Effector CD4-positive, alpha-beta T cell (primary cell): Measurements from ENCODE around the gene SLC35F5.
A peak's percentile ranks its signal among the peaks of the same experiment; 100 is the strongest.
"Not testable (repeated sequence)": the region's sequence is repeated elsewhere in the genome, so short reads cannot be mapped to it uniquely, and the experiment has no call there.

Experiments used
- DNase-seq: peaks from one replicate; pipeline ENCODE4 v3.0.0-alpha.2; 2020
- total RNA-seq: gene quantifications from one replicate; lab custom pipeline; 2026; lab: John Stamatoyannopoulos, UW

Gene SLC35F5, protein sequence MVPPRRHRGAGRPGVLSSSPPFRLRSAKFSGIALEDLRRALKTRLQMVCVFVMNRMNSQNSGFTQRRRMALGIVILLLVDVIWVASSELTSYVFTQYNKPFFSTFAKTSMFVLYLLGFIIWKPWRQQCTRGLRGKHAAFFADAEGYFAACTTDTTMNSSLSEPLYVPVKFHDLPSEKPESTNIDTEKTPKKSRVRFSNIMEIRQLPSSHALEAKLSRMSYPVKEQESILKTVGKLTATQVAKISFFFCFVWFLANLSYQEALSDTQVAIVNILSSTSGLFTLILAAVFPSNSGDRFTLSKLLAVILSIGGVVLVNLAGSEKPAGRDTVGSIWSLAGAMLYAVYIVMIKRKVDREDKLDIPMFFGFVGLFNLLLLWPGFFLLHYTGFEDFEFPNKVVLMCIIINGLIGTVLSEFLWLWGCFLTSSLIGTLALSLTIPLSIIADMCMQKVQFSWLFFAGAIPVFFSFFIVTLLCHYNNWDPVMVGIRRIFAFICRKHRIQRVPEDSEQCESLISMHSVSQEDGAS
- 49.9 reads per million, percentile 68 among the genes with 10 or more reads in this experiment for total RNA-seq

DNA sequence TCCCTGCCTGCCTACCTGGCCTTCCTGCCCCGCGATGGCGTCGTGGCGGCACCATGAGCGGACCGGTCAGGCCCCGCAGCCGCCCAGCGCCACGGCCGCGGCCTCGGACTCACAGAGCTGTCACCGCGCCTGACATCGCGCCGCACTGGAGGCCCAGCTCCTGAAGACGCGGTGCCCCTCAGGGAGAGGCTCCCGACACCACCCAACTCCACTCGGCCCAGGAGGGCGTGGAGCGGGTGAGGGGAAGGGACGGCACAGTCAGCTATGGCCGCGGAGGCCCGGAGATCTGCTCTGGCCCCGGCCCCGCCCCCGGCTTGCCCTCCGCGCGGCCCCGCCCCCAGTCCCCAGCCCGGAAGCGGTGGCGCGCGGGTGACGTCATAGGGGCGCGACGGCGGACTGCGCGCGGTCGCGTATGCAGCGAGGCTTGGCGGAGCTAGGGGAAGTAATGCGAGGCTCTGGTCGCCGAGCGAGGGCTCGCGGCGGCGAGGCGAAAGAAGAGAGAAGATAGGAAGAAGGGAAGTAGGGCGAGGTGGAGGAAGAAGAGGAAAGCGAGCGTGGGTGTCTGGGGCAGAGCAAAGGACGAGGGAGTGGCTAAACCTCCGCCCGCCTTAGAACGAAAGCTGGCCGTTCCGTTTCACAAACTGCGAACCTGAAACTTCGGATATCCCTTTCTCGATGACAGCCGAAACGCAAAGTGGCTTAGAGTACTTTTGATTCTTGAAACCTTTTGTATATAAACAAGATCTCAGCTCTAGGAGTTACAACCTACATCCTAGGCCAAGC, at the start of gene SLC35F5:
Gene SLC35F5 (minus strand): TSS at position 288 of the 783 bp plus-strand sequence. CDS start 233 bp downstream, at position 55.
- DNase-seq: peak; percentile 95

DNA sequence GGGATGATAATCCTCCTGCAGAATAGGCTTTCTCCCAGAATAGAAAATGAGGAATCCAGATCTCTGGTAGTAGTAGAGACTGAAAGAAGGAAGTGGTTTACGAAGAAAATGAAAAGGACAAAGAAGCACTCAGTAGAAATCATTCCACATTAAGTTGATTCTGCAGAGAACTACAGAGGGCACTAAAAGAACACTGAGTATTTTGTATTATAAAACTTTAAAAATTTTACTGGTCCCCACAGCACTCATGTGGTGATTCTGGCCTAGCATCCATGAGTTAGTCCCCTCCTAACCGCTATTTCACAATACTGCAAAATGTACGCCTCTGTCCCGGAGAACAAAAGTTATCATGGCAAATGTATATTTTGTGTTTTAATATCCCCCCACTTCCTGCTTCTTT, 42.9 kb upstream of the SLC35F5 start:
- DNase-seq: no peak

GRCh38 chr2:113797237-113797636, 40.8 kb upstream of the SLC35F5 start:
- DNase-seq: no peak

DNA sequence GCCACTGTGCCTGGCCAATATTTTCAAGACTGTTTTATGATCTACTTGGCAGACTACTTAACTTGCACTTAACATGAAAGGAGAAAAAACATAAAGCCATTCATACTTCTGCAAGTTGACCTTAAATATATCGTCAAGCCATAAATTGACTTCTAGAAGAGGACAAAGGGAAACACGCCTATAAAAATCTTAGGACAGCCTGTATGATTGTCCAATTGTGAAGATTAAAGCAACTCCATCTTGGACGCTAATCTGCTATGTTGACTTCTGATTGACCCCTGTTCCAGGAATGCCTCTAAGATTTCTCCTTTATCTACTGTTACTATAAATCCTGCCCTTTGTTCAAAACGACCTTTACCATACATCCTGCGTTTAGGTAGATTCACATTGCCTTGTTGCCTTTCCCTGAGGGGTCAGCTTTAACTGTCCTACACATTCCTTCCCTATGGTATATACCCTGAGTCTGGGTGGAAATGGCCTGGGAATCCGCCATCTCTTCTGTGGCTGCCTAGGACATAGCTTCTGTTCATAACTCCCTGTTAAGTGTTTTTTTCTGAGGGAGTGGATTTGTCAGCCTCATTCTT, 40.2 kb upstream of the SLC35F5 start:
- DNase-seq: no peak

DNA sequence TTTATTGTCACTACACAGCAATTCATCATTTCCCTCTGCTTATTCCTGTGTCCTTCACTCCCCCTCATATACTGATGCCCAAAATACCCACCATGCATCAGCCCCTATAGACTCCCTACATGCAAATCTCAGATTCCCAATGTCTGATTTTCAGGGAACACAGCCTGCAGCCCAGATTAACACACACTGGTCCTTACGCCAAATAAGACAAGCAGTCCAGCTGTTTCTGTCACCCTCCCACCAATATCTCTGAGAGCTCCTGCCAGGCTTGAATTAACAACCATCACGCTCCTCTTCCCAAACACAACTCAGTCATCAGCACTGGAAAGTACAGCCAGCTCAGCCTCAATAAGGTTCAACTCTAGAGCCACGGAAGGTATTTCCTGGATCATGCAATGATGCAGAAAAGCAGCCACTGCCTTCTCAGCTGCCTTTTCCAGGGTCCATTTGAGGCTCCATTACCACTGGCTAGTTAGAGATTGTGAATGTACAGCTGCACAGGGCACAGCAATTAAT, 39.0 kb upstream of the SLC35F5 start:
- no peak for DNase-seq

- DNase-seq: no peak
These were observed 35.5 kb upstream of the SLC35F5 start for GRCh38 chr2:113791697-113792590.

DNA sequence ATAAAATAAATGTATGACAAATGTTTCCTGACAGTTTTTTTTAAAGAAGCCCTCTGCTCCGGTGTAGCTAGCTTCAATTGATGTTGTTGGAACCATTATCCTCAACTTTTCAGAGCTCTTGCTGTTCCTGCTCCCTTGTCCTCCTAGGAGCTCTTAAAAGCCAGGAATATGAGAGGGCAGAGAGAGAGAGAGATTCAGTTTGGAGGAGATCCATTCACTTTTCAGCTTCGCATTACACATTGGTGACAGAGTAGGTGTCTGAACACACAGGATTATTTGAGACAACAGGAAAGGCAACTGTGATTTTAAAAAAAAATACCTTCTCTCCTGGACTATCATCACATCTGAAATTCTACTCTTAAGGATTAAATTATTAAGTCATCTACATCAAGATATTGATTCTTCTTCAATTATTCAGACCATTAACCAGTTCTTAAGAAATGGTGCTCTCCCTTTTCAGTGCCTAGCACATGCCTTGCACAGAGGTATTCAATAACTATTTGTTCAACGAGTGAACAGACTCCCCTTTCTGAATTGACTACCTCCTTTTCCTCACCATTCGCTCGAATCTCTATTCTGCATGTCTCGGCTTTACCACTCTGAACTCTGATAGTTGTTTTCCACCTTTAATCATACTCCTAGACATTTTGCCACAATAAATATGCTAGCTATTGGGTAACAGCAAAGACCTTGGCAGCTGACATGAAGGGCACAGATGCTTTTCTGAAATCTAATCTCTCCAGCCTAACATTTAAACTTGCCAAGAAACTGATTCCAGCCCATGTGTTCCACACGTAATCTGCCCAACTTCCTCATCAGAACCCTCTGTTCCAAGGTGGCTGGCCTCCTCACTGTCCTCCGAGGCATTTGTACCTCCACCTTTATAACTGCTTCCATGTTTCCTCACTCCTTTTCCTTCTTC, 28.6 kb upstream of the SLC35F5 start:
- no peak for DNase-seq

DNA sequence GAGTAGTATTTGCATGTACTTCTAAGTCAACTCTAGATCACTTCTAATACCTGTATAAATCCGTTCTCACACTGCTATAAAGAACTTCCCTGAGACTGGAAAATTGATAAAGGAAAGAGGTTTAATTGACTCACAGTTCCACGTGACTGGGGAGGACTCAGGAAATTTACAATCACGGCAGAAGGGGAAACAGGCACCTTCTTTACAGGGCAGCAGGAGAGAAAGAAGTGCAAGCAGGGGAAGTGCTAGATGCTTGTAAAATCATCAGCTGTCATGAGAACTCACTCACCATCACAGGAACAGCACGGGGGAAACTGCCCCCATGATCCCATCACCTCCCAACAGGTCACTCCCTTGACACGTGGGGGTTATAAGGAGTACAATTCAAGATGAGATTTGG, 24.0 kb upstream of the SLC35F5 start:
- no peak for DNase-seq

DNA sequence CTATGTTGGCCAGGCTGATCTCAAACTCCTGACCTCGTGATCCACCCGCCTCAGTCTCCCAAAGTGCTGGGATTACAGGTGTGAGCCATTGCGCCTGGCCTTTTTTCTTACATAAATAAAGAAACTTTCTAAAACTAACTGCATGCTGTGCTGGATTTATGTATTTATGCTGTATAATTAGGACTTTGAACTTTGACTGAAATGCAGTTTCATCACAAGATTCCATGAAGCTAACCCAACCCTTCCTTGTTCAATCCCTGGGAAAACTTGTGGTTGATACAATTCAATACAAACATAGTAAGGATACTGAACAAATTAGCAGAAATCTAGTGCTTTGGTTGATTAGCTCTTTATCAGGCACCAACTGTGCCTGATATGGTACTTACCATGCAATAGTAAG, 20.9 kb upstream of the SLC35F5 start:
- no peak for DNase-seq

DNA sequence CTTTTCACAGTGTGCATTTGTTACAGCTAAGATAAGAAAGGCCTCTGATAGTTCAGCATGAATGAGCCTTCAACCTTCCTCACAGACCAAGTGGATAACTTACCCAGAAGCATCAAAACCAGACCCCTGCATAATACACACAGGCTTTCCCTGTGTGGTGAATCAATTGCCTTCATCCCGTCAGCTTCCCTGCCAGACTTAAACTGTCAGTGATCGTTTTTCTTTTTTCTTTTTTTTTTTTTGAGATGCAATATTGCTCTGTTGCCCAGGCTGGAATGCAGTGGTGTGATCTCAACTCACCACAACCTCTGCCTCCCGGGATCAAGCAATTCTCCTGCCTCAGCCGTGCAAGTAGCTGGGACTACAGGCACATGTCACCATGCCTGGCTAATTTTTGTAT, 20.5 kb upstream of the SLC35F5 start:
- DNase-seq: no peak

DNA sequence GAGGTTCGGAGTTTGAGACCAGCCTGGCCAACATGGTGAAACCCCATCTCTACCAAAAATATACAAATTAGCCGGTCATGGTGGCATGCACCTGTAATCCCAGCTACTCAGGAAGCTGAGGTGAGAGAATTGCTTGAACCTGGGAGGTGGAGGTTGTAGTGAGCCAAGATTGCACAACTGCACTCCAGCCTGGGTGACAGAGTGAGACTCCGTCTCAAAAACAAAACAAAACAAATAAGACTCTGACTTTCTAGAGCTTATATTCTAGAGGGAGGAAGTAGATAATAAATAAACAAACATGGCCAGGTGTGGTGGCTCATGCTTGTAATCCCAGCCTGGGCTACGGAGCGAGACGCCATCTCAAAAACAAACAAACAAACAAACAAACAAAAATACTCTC, 18.2 kb upstream of the SLC35F5 start:
- not testable (repeated sequence) for DNase-seq

DNA sequence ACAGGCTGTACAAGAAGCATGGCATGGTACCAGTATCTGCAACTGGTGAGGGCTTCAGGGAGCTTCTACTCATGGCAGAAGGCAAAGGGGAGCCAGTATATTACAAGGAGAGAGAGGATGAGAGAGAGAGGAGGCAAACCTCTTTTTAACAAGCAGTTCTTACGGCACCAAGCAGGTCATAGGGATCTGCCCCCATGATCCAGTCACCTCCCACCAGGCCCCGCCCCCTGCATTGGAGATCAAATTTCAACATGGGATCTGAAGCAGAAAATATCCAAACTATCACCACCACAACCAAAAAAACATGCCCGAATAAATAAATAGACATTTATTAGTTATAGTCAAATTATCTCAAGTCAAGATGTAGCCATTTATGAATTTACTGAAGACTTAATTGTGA, 14.5 kb upstream of the SLC35F5 start:
- no peak for DNase-seq

DNA sequence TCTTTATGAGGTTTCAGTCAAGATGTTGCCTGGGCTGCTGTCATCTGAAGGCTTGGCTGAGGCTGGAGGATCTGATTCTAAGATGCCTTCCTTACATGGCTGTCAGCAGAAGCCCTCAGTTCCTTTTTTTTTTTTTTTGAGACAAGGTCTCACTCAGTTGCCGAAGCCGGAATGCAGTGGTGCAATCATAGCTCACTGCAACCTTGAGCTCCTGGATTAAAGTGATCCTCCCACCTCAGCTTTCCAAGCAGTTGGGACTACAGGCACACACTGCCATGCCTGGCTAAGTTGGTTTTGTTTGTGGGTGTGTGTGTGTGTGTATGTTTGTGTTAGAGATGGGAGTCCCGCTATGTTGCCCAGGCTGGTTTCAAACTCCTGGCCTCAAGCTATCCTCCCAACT, 13.1 kb upstream of the SLC35F5 start:
- DNase-seq: no peak

- no peak for DNase-seq
These were observed 12.3 kb upstream of the SLC35F5 start for GRCh38 chr2:113768770-113769169.

DNA sequence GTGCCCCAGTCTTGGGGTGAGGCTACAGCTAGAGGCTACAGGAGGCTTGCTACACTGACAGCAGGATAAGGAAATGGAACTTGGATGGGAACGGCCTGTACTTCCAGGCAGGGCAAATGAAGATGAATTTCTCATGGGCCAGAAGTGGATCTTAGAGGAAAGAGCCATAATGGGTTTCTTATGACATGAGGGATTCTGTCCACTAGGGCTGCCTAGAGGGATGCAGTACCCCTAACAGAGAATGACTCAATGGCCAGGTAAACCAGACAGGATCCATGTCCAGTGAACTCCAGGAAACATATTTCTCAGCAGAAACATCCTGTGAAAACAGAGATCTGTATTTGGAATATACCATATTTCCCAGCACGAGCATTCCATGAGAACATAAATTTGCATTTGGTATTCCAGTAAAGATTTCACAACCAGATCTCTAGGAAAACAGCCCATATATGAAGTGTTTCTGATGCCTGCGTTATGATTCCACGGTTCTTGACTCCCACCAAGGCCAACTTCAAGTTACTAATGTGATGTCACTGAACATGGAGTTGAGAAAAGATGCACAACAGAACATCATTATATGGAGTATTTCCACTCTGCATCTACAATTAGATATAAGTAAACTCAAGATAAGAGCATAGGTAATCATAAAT, 11.5 kb upstream of the SLC35F5 start:
- DNase-seq: no peak

GRCh38 chr2:113765276-113765675, 8.8 kb upstream of the SLC35F5 start:
- no peak for DNase-seq

DNA sequence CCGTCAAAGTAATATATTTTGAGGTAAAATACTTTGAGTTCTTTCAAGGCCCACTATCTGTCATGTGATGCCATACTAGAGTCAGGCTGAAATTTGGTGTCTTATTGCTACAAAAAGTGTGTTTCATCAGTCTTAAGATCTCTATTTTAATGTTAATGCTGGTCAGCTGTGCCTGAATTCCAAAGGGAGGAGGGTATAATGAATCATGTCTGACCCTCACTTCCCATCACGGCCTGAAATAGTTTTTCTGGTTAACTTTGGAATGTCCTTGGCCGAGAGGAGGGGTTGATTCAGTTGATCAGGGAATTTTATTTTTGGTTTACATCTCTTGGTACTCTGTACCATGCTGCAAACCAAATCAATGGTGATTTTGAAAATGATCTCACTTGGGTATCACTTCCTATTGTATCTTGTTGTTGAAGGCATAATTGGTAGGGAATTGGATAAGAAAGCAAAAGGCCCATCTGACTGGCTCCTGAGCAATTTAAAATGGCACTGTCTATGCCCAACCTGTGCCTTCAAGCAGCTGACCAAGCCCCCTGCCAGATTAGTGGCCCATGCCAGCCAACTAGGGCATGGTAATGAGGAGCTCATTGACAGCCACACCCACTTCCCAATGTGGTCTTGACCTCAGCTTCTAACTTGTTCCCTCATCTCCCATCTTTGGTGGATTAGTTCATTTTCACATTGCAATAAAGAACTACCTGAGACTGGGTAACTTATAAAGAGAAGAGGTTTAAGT, 6.1 kb upstream of the SLC35F5 start:
- DNase-seq: no peak

DNA sequence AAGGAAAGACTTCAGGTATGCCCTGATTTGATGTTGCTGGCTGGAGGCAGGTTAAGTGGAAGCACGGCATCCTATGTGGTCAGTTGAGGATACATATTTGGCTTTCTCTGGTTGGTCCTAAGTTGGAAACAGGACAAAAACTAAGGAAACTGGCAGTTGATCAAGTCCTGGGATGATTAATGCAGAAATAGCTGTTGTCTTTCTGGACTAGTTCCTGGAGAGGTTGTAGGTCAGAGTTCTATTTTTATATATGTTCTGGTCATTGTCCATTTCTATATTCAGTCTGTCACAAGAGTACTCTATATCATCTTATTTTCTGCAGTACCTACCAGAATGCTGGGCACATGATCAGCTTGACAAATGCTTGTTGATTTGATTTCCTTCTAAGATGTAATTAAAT, 4.0 kb upstream of the SLC35F5 start:
- no peak for DNase-seq

GRCh38 chr2:113757138-113757657, 756 bp upstream of the SLC35F5 start:
- DNase-seq: no peak
